HL-60/S4 treated with retinoic acid at 250 ng/mL for 4 days and 3 days (cell line): Measurements from ENCODE around the gene HAUS6.
"Not testable (repeated sequence)": the region's sequence is repeated elsewhere in the genome, so short reads cannot be mapped to it uniquely, and the experiment has no call there.

Experiments used
- in situ Hi-C: fragments of 300-500 bp; cut with MboI; formaldehyde crosslinking; loops from 2 replicates; pipeline ENCODE4 v1.7.0; 2022; ENCODE audit warnings: low sequenced_read_pairs

HAUS6 gene

GRCh38 chr9:19116107-19116790, 13.5 kb upstream of the HAUS6 start:
- in situ Hi-C loops, result no loop called here

GRCh38 chr9:19114680-19115270, 12.1 kb upstream of the HAUS6 start:
- in situ Hi-C loops, result no loop called here

- in situ Hi-C loops, result no loop called here
These were observed 11.4 kb upstream of the HAUS6 start for GRCh38 chr9:19113964-19114679.

GRCh38 chr9:19113064-19113611, 10.4 kb upstream of the HAUS6 start:
- in situ Hi-C loops, result not testable (repeated sequence)

- in situ Hi-C loops, result no loop called here
These were observed 5.3 kb upstream of the HAUS6 start for GRCh38 chr9:19108038-19108437.

- in situ Hi-C loops, result no loop called here
These were observed 2.0 kb upstream of the HAUS6 start for GRCh38 chr9:19104515-19105282.

- in situ Hi-C loops, result no loop called here
These were observed 498 bp downstream of the HAUS6 start for GRCh38 chr9:19102181-19102630.

- in situ Hi-C loops, result no loop called here
These were observed 1.5 kb downstream of the HAUS6 start for GRCh38 chr9:19101203-19101602.

- in situ Hi-C loops, result not testable (repeated sequence)
These were observed 5.3 kb downstream of the HAUS6 start for GRCh38 chr9:19097431-19097830.

- in situ Hi-C loops, result no loop called here
These were observed 15.4 kb downstream of the HAUS6 start for GRCh38 chr9:19087106-19088000.

GRCh38 chr9:19085295-19085694, 17.4 kb downstream of the HAUS6 start:
- in situ Hi-C loops, result no loop called here

- in situ Hi-C loops, result no loop called here
These were observed 27.9 kb downstream of the HAUS6 start for GRCh38 chr9:19074836-19075235.

GRCh38 chr9:19074229-19074628, 28.5 kb downstream of the HAUS6 start:
- in situ Hi-C loops, result no loop called here

GRCh38 chr9:19057033-19057432, 45.7 kb downstream of the HAUS6 start:
- in situ Hi-C loops, result no loop called here

GRCh38 chr9:19050637-19051591, 51.8 kb downstream of the HAUS6 start:
- in situ Hi-C loops, result no loop called here

- in situ Hi-C loops, result no loop called here
These were observed 52.6 kb downstream of the HAUS6 start for GRCh38 chr9:19049917-19050636.

- in situ Hi-C loops, result no loop called here
These were observed 53.5 kb downstream of the HAUS6 start, which contains the start of gene RRAGA for GRCh38 chr9:19048966-19049916. Gene RRAGA, plus strand, starts transcription at chr9:19049427. Its CDS starts 233 bp downstream, at chr9:19049660.
